Parathyroid adenoma (tissue), 2 donors: ENCODE data around the gene SAA1.

Source experiments
- H2AFZ ChIP-seq: fragments of 300-600 bp; sonication (generic); one replicate; pipeline ENCODE4 v1.7.0; 2017; ENCODE audit warnings: antibody characterized with exemption, mild to moderate bottlenecking
- H3K27ac ChIP-seq: fragments of 300-600 bp; sonication (generic); one replicate; pipeline ENCODE4 v1.7.0; 2017
- H3K27me3 ChIP-seq: fragments of 300-600 bp; sonication (generic); one replicate; pipeline ENCODE4 v1.7.0; 2017; ENCODE audit warnings: low read length; ENCODE audit not compliant: control insufficient read depth, insufficient read depth
- H3K36me3 ChIP-seq: fragments of 300-600 bp; sonication (generic); one replicate; pipeline ENCODE4 v1.7.0; 2017; ENCODE audit warnings: low read length; ENCODE audit not compliant: control insufficient read depth, insufficient read depth
- H3K4me1 ChIP-seq: fragments of 300-600 bp; sonication (generic); one replicate; pipeline ENCODE4 v1.7.0; 2017; ENCODE audit warnings: control low read depth
- H3K4me2 ChIP-seq: fragments of 300-600 bp; sonication (generic); one replicate; pipeline ENCODE4 v1.7.0; 2017; ENCODE audit warnings: low read length
- H3K4me3 ChIP-seq: fragments of 300-600 bp; sonication (generic); one replicate; pipeline ENCODE4 v1.7.0; 2017; ENCODE audit warnings: low read depth, low read length
- H3K79me2 ChIP-seq: fragments of 300-600 bp; sonication (generic); one replicate; pipeline ENCODE4 v1.7.0; 2017; ENCODE audit warnings: control low read depth
- H3K9ac ChIP-seq: fragments of 300-600 bp; sonication (generic); one replicate; pipeline ENCODE4 v1.7.0; 2017; ENCODE audit warnings: mild to moderate bottlenecking
- H3K9me3 ChIP-seq: fragments of 300-600 bp; sonication (generic); one replicate; pipeline ENCODE4 v1.7.0; 2017; ENCODE audit warnings: low read length; ENCODE audit not compliant: control insufficient read depth
- TF ChIP-seq, protein P1 (sequence below): fragments of 300-600 bp; sonication (generic); IDR thresholded peaks from one replicate; pipeline ENCODE4 v1.7.0; 2017; ENCODE audit warnings: antibody characterized with exemption, mild to moderate bottlenecking
- donor health status: primary hyperparathyroidism.

Gene SAA1

GRCh38 chr11:18288911-18289310, 22.8 kb downstream of the SAA1 start:
- H3K27me3 ChIP-seq, result no peaks in the 10 kb centered on the region
- H3K36me3 ChIP-seq, result no peaks in the 10 kb centered on the region

GRCh38 chr11:18294862-18295261, 28.8 kb downstream of the SAA1 start:
- Histone ChIP-seq H2AFZ (no peak overlapping the region), H3K4me2 (no peak overlapping the region), H3K4me3 (no peak overlapping the region), H3K27me3 (no peaks in the 10 kb centered on the region), H3K27ac (no peak overlapping the region), H3K36me3 (no peaks in the 10 kb centered on the region), H3K4me1 (no peaks in the 10 kb centered on the region), H3K9me3 (no peaks in the 10 kb centered on the region), H3K9ac (no peak overlapping the region), H3K79me2 (no peaks in the 10 kb centered on the region)
- TF ChIP-seq, protein P1, sequence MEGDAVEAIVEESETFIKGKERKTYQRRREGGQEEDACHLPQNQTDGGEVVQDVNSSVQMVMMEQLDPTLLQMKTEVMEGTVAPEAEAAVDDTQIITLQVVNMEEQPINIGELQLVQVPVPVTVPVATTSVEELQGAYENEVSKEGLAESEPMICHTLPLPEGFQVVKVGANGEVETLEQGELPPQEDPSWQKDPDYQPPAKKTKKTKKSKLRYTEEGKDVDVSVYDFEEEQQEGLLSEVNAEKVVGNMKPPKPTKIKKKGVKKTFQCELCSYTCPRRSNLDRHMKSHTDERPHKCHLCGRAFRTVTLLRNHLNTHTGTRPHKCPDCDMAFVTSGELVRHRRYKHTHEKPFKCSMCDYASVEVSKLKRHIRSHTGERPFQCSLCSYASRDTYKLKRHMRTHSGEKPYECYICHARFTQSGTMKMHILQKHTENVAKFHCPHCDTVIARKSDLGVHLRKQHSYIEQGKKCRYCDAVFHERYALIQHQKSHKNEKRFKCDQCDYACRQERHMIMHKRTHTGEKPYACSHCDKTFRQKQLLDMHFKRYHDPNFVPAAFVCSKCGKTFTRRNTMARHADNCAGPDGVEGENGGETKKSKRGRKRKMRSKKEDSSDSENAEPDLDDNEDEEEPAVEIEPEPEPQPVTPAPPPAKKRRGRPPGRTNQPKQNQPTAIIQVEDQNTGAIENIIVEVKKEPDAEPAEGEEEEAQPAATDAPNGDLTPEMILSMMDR, result no peak

More at GRCh38 chr11:18288911-18289310, 22.8 kb downstream of the SAA1 start:
- no peaks in the 10 kb centered on the region for H3K79me2 ChIP-seq
- no peak overlapping the region for H3K27ac ChIP-seq
- no peaks in the 10 kb centered on the region for H3K4me1 ChIP-seq
- no peak overlapping the region for H3K4me3 ChIP-seq
- H3K4me2 ChIP-seq, result no peak overlapping the region
- TF ChIP-seq, protein P1, result no peak
- H3K9ac ChIP-seq, result no peak overlapping the region
- H2AFZ ChIP-seq, result no peak overlapping the region
- no peaks in the 10 kb centered on the region for H3K9me3 ChIP-seq

DNA sequence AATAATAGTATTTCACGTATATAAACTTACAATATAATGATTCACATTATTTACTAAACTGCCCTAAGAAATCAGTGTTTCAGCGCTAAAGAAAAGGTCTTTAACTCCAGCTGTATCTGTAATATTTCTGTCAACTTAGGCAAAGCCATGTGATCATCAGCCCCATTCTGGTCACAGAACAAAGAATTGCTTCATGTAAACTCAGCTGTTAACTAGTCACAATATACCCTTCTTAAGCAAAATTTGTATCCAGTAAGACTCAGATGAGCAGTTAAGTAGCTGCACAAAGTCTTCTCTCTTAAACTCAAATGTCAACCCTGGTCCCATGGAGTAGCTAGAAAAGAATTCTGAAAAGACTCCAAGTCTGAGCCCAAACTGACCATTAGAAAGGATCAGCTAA, 29.3 kb downstream of the SAA1 start:
- Histone ChIP-seq H3K9me3 (no peaks in the 10 kb centered on the region), H2AFZ (no peak overlapping the region), H3K27me3 (no peaks in the 10 kb centered on the region), H3K27ac (no peak overlapping the region), H3K4me2 (no peak overlapping the region), H3K4me1 (no peaks in the 10 kb centered on the region), H3K36me3 (no peaks in the 10 kb centered on the region), H3K4me3 (no peak overlapping the region), H3K9ac (no peak overlapping the region), H3K79me2 (no peaks in the 10 kb centered on the region)
- TF ChIP-seq, protein P1, result no peak

DNA sequence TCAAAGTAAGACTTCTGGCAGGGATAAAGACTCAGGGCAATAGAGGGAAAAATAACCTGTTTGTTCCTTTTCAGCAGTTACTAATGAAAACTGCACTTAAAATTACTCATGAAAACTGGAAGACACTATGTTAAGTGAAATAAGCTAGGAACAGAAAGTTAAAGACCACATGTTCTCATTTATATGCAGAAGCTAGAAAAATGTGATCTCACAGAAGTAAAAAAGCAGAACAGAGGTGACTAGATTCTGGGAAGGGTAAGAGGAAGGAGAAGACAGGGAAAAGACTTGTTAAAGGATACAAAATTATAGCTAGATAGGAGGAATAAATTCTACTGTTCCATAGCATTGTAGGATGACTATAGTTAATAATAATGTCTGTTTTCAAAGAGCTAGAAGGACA, 33.7 kb downstream of the SAA1 start:
- Histone ChIP-seq H2AFZ (no peak overlapping the region), H3K4me3 (no peak overlapping the region), H3K36me3 (no peaks in the 10 kb centered on the region)

DNA sequence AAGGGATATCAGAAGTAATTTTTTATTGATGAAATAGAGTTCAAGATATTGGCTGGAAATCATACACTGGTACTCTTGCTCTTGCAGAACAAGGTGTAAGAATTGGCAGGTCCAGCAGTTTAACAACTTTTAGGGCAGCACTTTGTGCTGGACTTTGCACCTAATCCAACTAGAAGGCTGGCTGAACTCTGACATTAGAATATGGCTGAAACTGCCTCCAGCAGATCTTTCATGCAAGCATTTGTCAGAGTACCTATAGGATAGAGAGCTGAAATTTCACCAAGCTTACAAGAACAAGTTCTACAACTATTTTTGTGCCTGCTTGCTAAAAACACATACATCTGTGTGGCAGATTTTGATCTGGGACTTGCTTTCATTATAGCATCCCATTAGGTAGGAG, 38.7 kb downstream of the SAA1 start:
- no peaks in the 10 kb centered on the region for H3K9me3 ChIP-seq
- no peaks in the 10 kb centered on the region for H3K36me3 ChIP-seq
- H3K4me3 ChIP-seq, result no peak overlapping the region
- H3K4me1 ChIP-seq, result no peaks in the 10 kb centered on the region
- no peak overlapping the region for H2AFZ ChIP-seq
- no peaks in the 10 kb centered on the region for H3K79me2 ChIP-seq
- TF ChIP-seq, protein P1, result no peak
- no peak overlapping the region for H3K9ac ChIP-seq
- no peaks in the 10 kb centered on the region for H3K27me3 ChIP-seq
- H3K27ac ChIP-seq, result no peak overlapping the region
- no peak overlapping the region for H3K4me2 ChIP-seq

More for the DNA sequence above, 33.7 kb downstream of the SAA1 start:
- H3K9ac ChIP-seq, result no peak overlapping the region
- no peak overlapping the region for H3K4me2 ChIP-seq
- TF ChIP-seq, protein P1, result no peak
- no peaks in the 10 kb centered on the region for H3K27me3 ChIP-seq
- no peaks in the 10 kb centered on the region for H3K9me3 ChIP-seq
- H3K79me2 ChIP-seq, result no peaks in the 10 kb centered on the region
- H3K27ac ChIP-seq, result no peak overlapping the region
- H3K4me1 ChIP-seq, result no peaks in the 10 kb centered on the region
